A549 (cell line): ENCODE results near the gene RNF213. TPM values are rescaled to one million over a fixed set of nuclear protein-coding genes. Genes with fewer than 3 reads are reported as not detected.
A peak's percentile ranks its signal among the peaks of the same experiment; 100 is the strongest.

ENCODE experiments used
- ATAC-seq, 2 experiments: fragments of 200-7000 bp in 1 of 2; fragments of >200 bp in 1 of 2; cut with Nextera tagmentation in 1 of 2; cut with Tn5 transposase in 1 of 2; 3 replicates each; pipeline versions ENCODE4 v1.8.0 to v1.9.1; 2018 to 2020; ENCODE audit warnings: mild to moderate bottlenecking in 1 of 2, moderate library complexity in 1 of 2
- CTCF ChIA-PET: fragments of 300-600 bp; sonication (Branson Sonifier 250); formaldehyde crosslinking; extraction: SDS; loops from one replicate; lab custom pipeline; 2021; ENCODE audit warnings: antibody characterized with exemption, inconsistent platforms; lab: Yijun Ruan, JAX
- POLR2A ChIA-PET: fragments of 350-600 bp; formaldehyde crosslinking; extraction: SDS; loops from one replicate; lab custom pipeline; 2021; ENCODE audit warnings: antibody characterized with exemption, inconsistent platforms; lab: Yijun Ruan, JAX
- DNase-seq, 2 experiments: peaks; one replicate each; pipeline versions ENCODE4 v3.0.0 to v3.0.0-alpha.2; 2011 to 2016; ENCODE audit warnings: low read depth in 1 of 2, low spot score in 1 of 2
- FAIRE-seq: peaks from 2 replicates; lab custom pipeline; 2011; peaks lifted over from hg19 to GRCh38; lab: Jason Lieb, UNC
- H3K27ac ChIP-seq, 2 experiments: fragments of >200 bp; sonication (Bioruptor Twin); formaldehyde crosslinking; 3 replicates each; pipeline ENCODE4 v1.5.1; 2016 to 2017
- H3K4me1 ChIP-seq: fragments of >200 bp; sonication (Bioruptor Twin); formaldehyde crosslinking; 3 replicates; pipeline ENCODE4 v1.6.1; 2016
- H3K4me2 ChIP-seq: fragments of >200 bp; sonication (Bioruptor Twin); formaldehyde crosslinking; 3 replicates; pipeline ENCODE4 v1.6.1; 2016
- H3K4me3 ChIP-seq: fragments of >200 bp; sonication (Bioruptor Twin); formaldehyde crosslinking; 3 replicates; pipeline ENCODE4 v1.5.1; 2016
- H3K9me3 ChIP-seq: fragments of >200 bp; sonication (Bioruptor Twin); formaldehyde crosslinking; 3 replicates; pipeline ENCODE4 v1.6.1; 2016
- CEBPB ChIP-seq, 2 experiments: fragments of >200 bp in 1 of 2; sonication (Bioruptor Twin) in 1 of 2; formaldehyde crosslinking in 1 of 2; IDR thresholded peaks; 2 replicates each; pipeline ENCODE4 v1.6.1; 2012 to 2016
- EHMT2 ChIP-seq: fragments of 200-600 bp; sonication (generic); IDR thresholded peaks from 2 replicates; pipeline ENCODE4 v1.6.1; 2016; ENCODE audit warnings: antibody characterized with exemption, low read depth, mild to moderate bottlenecking, moderate library complexity
- EP300 ChIP-seq, 2 experiments: fragments of >200 bp; sonication (Bioruptor Twin); formaldehyde crosslinking; IDR thresholded peaks; 2 replicates in 1 of 2; 3 replicates in 1 of 2; pipeline ENCODE4 v1.6.1; 2016 to 2017
- ESRRA ChIP-seq: fragments of 150-350 bp; IDR thresholded peaks from 2 replicates; pipeline ENCODE4 v1.6.1; 2014; ENCODE audit warnings: mild to moderate bottlenecking, low read length, borderline replicate concordance
- JUNB ChIP-seq: fragments of >200 bp; sonication (Bioruptor Twin); formaldehyde crosslinking; IDR thresholded peaks from 2 replicates; pipeline ENCODE4 v1.6.1; 2016
- MAFK ChIP-seq: fragments of 450-650 bp; IDR thresholded peaks from 2 replicates; pipeline ENCODE4 v1.6.1; 2014; ENCODE audit not compliant: partially characterized antibody
- NPAS2 ChIP-seq: fragments of 250-450 bp; sonication (Bioruptor Pico); IDR thresholded peaks from 2 replicates; pipeline ENCODE4 v1.8.0; 2022; ENCODE audit warnings: mild to moderate bottlenecking, moderate library complexity, borderline replicate concordance
- POLR2AphosphoS2 ChIP-seq: conservative IDR thresholded peaks from 2 replicates; pipeline ENCODE4 v1.6.1; 2012; ENCODE audit warnings: low read length, improper control_type of control experiment, inconsistent platforms
- RCOR1 ChIP-seq: fragments of 150-350 bp; IDR thresholded peaks from 2 replicates; pipeline ENCODE4 v1.6.1; 2014; ENCODE audit warnings: antibody characterized with exemption, low read length, low read depth
- RFX5 ChIP-seq: fragments of 450-650 bp; IDR thresholded peaks from 2 replicates; pipeline ENCODE4 v1.7.1; 2014; ENCODE audit warnings: antibody characterized with exemption, mild to moderate bottlenecking, moderate library complexity
- TFCP2L1 ChIP-seq: fragments of 250-450 bp; sonication (Bioruptor Pico); IDR thresholded peaks from 2 replicates; pipeline ENCODE4 v1.5.0; 2021; ENCODE audit warnings: mild to moderate bottlenecking
- TP53 ChIP-seq: fragments of 250-450 bp; sonication (Bioruptor Pico); IDR thresholded peaks from 2 replicates; pipeline ENCODE4 v1.5.0; 2021; ENCODE audit warnings: mild to moderate bottlenecking, moderate library complexity
- ZC3H11A ChIP-seq: fragments of 450-650 bp; IDR thresholded peaks from 2 replicates; pipeline ENCODE4 v1.6.1; 2014; ENCODE audit warnings: antibody characterized with exemption, mild to moderate bottlenecking
- ZNF302 ChIP-seq: fragments of 250-450 bp; sonication (Bioruptor Pico); IDR thresholded peaks from 2 replicates; pipeline ENCODE4 v1.9.0; 2021; ENCODE audit warnings: inconsistent platforms, mild to moderate bottlenecking, moderate library complexity
- WGBS: methylation state at CpG from one replicate; pipeline ENCODE4 v1.1.6; 2017; ENCODE audit errors: missing lambda C conversion rate; 5-methylcytosine and 5-hydroxymethylcytosine counted together
- polyA plus RNA-seq, 4 experiments: library from polyadenylated mRNA; depleted of rRNA in 3 of 4; stranded (reverse); fragments of >200 nt; fragmentation: RNase III in 1 of 4; extraction: RNeasy Plus Mini Kit Qiagen cat#74134 plus additional on column Dnase treatment in 1 of 4; gene quantifications; 2 replicates in 3 of 4; 3 replicates in 1 of 4; pipeline ENCODE4 v1.2.3, GENCODE V29; 2011 to 2017
- TF ChIP-seq, protein P1 (sequence below): fragments of 250-450 bp; sonication (Bioruptor Pico); IDR thresholded peaks from 2 replicates; pipeline ENCODE4 v1.5.0; 2021; ENCODE audit warnings: mild to moderate bottlenecking, moderate library complexity, borderline replicate concordance
- TF ChIP-seq, protein P2 (sequence below): fragments of 250-450 bp; sonication (Bioruptor Pico); IDR thresholded peaks from 2 replicates; pipeline ENCODE4 v1.5.0; 2020; ENCODE audit warnings: low read depth, mild to moderate bottlenecking, moderate library complexity
- TF ChIP-seq, protein P3 (sequence below): IDR thresholded peaks from 2 replicates; pipeline ENCODE4 v1.6.1; 2012; ENCODE audit warnings: low read depth, borderline replicate concordance
- TF ChIP-seq, protein P4 (sequence below): fragments of 150-350 bp; IDR thresholded peaks from 2 replicates; pipeline ENCODE4 v1.6.1; 2014; ENCODE audit warnings: low read depth, mild to moderate bottlenecking, low read length
- TF ChIP-seq, protein P5 (sequence below): IDR thresholded peaks from 2 replicates; pipeline ENCODE4 v1.6.1; 2012
- TF ChIP-seq, protein P6 (sequence below): fragments of >200 bp; sonication (Bioruptor Twin); formaldehyde crosslinking; IDR thresholded peaks from 3 replicates; pipeline ENCODE4 v1.5.1; 2016

The RNF213 gene
- polyA plus RNA-seq, 2 of the 4 experiments (the other 2 are of a cell fraction): 59.1 to 127 TPM

DNA sequence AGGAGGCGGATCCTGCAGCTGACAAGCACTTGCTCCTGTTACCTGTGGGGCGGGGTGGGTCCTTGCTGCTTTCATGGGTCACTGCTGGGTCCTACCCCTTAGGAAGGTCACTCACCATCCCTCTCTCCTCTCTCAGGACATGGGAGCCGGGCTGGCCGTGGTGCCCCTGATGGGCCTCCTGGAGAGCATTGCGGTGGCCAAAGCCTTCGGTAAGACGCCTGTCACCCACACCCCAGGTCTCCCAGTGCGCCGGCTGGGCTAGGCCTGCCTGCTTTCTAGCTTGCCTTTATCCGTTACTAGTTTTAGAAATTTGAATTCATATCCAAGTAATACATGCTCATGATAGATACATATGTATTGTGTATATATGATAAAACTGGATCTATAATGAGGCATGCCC, 23.3 kb upstream of the RNF213 start:
- Histone ChIP-seq H3K4me2 (no peak overlapping the region), H3K9me3 (peaks cover 22% of the 10 kb centered on the region), H3K4me3 (no peak overlapping the region), H3K4me1 (no peaks in the 10 kb centered on the region), H3K27ac (no peak overlapping the region)
- CTCF ChIA-PET: interaction anchor here (0.8 to 6.4 kb wide), 5 partner anchors 15 to 136 kb away, joined by 4 to 26 read pairs (median 5); partner anchors contain the start of gene GAA
- FAIRE-seq (no peak), ATAC-seq (no peak), DNase-seq (no peak)
- TF ChIP-seq TFCP2L1 (CRISPR knock-in tag) (no peak), EP300 (IDR thresholded peaks at IDR 0.05) (no peak), ESRRA (no peak), ZC3H11A (no peak), RFX5 (no peak), NPAS2 (CRISPR knock-in tag) (no peak), POLR2AphosphoS2 (no peak), TP53 (CRISPR knock-in tag) (no peak), MAFK (no peak)
- TF ChIP-seq, protein P1, sequence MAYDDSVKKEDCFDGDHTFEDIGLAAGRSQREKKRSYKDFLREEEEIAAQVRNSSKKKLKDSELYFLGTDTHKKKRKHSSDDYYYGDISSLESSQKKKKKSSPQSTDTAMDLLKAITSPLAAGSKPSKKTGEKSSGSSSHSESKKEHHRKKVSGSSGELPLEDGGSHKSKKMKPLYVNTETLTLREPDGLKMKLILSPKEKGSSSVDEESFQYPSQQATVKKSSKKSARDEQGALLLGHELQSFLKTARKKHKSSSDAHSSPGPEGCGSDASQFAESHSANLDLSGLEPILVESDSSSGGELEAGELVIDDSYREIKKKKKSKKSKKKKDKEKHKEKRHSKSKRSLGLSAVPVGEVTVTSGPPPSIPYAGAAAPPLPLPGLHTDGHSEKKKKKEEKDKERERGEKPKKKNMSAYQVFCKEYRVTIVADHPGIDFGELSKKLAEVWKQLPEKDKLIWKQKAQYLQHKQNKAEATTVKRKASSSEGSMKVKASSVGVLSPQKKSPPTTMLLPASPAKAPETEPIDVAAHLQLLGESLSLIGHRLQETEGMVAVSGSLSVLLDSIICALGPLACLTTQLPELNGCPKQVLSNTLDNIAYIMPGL (CRISPR knock-in tag): no peak
- TF ChIP-seq, protein P2, sequence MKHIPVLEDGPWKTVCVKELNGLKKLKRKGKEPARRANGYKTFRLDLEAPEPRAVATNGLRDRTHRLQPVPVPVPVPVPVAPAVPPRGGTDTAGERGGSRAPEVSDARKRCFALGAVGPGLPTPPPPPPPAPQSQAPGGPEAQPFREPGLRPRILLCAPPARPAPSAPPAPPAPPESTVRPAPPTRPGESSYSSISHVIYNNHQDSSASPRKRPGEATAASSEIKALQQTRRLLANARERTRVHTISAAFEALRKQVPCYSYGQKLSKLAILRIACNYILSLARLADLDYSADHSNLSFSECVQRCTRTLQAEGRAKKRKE (CRISPR knock-in tag): no peak
- WGBS: 92% methylated on average over 10 of the region's 10 CpGs
- POLR2A ChIA-PET: no interaction called here

DNA sequence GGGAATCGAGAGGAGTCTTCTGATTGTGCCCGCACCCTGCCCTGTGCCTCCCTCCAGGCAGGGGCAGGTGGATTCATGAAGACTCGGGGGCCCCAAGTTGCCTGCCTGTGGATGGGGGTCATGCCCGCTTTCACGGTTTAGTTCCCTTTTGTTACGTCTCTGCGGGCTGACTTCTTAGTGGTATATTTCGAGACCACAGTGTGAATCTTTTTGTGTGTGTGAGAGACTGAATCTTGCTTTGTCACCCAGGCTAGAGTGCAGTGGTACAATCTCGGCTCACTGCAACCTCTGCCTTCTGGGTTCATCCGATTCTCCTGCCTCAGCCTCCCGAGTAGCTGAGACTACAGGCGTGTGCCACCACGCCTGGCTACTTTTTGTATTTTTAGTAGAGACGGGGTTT, 18.1 kb upstream of the RNF213 start:
- Histone ChIP-seq H3K27ac (0 out of 6 replicates have a peak overlapping the region, but pooled peaks of 1 of the 2 experiments have one; percentile 20), H3K4me3 (no peak overlapping the region), H3K4me2 (no peak overlapping the region), H3K4me1 (0 out of 3 replicates have a peak, but pooled peaks cover 4% of the 10 kb centered on the region), H3K9me3 (no peaks in the 10 kb centered on the region)
- FAIRE-seq (no peak), DNase-seq (no peak), ATAC-seq (no peak)
- WGBS: 85% methylated on average over 14 of the region's 14 CpGs
- CTCF ChIA-PET: no interaction called here
- TF ChIP-seq CEBPB (IDR thresholded peaks at IDR 0.05) (no peak), NPAS2 (CRISPR knock-in tag) (no peak), TP53 (CRISPR knock-in tag) (no peak), RCOR1 (no peak), EHMT2 (no peak), JUNB (no peak), ZNF302 (CRISPR knock-in tag) (no peak)
- TF ChIP-seq, protein P3, sequence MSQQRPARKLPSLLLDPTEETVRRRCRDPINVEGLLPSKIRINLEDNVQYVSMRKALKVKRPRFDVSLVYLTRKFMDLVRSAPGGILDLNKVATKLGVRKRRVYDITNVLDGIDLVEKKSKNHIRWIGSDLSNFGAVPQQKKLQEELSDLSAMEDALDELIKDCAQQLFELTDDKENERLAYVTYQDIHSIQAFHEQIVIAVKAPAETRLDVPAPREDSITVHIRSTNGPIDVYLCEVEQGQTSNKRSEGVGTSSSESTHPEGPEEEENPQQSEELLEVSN: no peak
- TF ChIP-seq, protein P1 (CRISPR knock-in tag): no peak
- TF ChIP-seq, protein P4, sequence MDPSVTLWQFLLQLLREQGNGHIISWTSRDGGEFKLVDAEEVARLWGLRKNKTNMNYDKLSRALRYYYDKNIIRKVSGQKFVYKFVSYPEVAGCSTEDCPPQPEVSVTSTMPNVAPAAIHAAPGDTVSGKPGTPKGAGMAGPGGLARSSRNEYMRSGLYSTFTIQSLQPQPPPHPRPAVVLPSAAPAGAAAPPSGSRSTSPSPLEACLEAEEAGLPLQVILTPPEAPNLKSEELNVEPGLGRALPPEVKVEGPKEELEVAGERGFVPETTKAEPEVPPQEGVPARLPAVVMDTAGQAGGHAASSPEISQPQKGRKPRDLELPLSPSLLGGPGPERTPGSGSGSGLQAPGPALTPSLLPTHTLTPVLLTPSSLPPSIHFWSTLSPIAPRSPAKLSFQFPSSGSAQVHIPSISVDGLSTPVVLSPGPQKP: no peak
- TF ChIP-seq, protein P5, sequence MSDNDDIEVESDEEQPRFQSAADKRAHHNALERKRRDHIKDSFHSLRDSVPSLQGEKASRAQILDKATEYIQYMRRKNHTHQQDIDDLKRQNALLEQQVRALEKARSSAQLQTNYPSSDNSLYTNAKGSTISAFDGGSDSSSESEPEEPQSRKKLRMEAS: no peak
- TF ChIP-seq, protein P6, sequence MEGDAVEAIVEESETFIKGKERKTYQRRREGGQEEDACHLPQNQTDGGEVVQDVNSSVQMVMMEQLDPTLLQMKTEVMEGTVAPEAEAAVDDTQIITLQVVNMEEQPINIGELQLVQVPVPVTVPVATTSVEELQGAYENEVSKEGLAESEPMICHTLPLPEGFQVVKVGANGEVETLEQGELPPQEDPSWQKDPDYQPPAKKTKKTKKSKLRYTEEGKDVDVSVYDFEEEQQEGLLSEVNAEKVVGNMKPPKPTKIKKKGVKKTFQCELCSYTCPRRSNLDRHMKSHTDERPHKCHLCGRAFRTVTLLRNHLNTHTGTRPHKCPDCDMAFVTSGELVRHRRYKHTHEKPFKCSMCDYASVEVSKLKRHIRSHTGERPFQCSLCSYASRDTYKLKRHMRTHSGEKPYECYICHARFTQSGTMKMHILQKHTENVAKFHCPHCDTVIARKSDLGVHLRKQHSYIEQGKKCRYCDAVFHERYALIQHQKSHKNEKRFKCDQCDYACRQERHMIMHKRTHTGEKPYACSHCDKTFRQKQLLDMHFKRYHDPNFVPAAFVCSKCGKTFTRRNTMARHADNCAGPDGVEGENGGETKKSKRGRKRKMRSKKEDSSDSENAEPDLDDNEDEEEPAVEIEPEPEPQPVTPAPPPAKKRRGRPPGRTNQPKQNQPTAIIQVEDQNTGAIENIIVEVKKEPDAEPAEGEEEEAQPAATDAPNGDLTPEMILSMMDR: no peak
- POLR2A ChIA-PET: no interaction called here
